Mesenchymal stem cell (in vitro differentiated cells and primary cell): Measurements from ENCODE around the gene ARHGEF7.

Source experiments
- DNase-seq: peaks from one replicate; pipeline ENCODE4 v3.0.0-alpha.2; 2013
- H2AFZ ChIP-seq: one replicate; pipeline ENCODE4 v1.6.1; 2013; ENCODE audit warnings: low read depth, mild to moderate bottlenecking, control low read depth, inconsistent platforms, low read length, moderate library complexity
- H2AK5ac ChIP-seq: 2 replicates; pipeline ENCODE4 v1.6.1; 2013; ENCODE audit warnings: low read length, moderate library complexity, mild to moderate bottlenecking, inconsistent platforms; ENCODE audit not compliant: severe bottlenecking
- H2BK120ac ChIP-seq: one replicate; pipeline ENCODE4 v1.6.1; 2013; ENCODE audit warnings: low read depth, mild to moderate bottlenecking, inconsistent platforms, low read length, moderate library complexity
- H2BK12ac ChIP-seq, 2 experiments: one replicate each; pipeline ENCODE4 v1.6.1; 2013; ENCODE audit warnings: inconsistent platforms in 2 of 2, low read length in 2 of 2, mild to moderate bottlenecking in 2 of 2, moderate library complexity in 2 of 2, control low read depth in 1 of 2
- H2BK15ac ChIP-seq: one replicate; pipeline ENCODE4 v1.6.1; 2013; ENCODE audit warnings: mild to moderate bottlenecking, low read depth, inconsistent platforms; ENCODE audit not compliant: poor library complexity, severe bottlenecking
- H2BK5ac ChIP-seq: 2 replicates; pipeline ENCODE4 v1.6.1; 2013; ENCODE audit warnings: low read depth, mild to moderate bottlenecking, low read length, control low read depth, inconsistent platforms; ENCODE audit not compliant: poor library complexity, severe bottlenecking
- H3K14ac ChIP-seq, 2 experiments: one replicate each; pipeline ENCODE4 v1.6.1; 2013; ENCODE audit warnings: inconsistent platforms in 2 of 2, low read length in 2 of 2, control low read depth in 1 of 2, mild to moderate bottlenecking in 1 of 2, moderate library complexity in 1 of 2
- H3K18ac ChIP-seq, 2 experiments: one replicate each; pipeline ENCODE4 v1.6.1; 2013; ENCODE audit warnings: inconsistent platforms in 2 of 2, low read length in 2 of 2, control low read depth in 1 of 2, low read depth in 1 of 2, mild to moderate bottlenecking in 1 of 2
- H3K23ac ChIP-seq, 2 experiments: one replicate each; pipeline ENCODE4 v1.6.1; 2013; ENCODE audit warnings: inconsistent platforms in 2 of 2, low read length in 2 of 2, mild to moderate bottlenecking in 2 of 2, moderate library complexity in 2 of 2, control low read depth in 1 of 2
- H3K27ac ChIP-seq: 2 replicates; pipeline ENCODE4 v1.5.1; 2013; ENCODE audit warnings: mild to moderate bottlenecking, moderate library complexity, low read length, control low read depth, inconsistent platforms; ENCODE audit not compliant: poor library complexity, severe bottlenecking
- H3K27me3 ChIP-seq, 2 experiments: 2 replicates each; pipeline versions ENCODE4 v1.6.1 to v1.7.0; 2013; ENCODE audit warnings: low read length in 2 of 2, mild to moderate bottlenecking in 2 of 2, moderate library complexity in 2 of 2, control low read depth in 1 of 2, inconsistent platforms in 1 of 2; ENCODE audit not compliant: control insufficient read depth in 1 of 2, insufficient read depth in 1 of 2
- H3K36me3 ChIP-seq, 2 experiments: 2 replicates each; pipeline versions ENCODE4 v1.6.1 to v1.7.0; 2013; ENCODE audit warnings: low read length in 2 of 2, control low read depth in 1 of 2, inconsistent platforms in 1 of 2, low read depth in 1 of 2, mild to moderate bottlenecking in 1 of 2; ENCODE audit not compliant: insufficient read depth in 2 of 2, control insufficient read depth in 1 of 2
- H3K4ac ChIP-seq, 2 experiments: one replicate each; pipeline ENCODE4 v1.6.1; 2013; ENCODE audit warnings: inconsistent platforms in 2 of 2, low read length in 2 of 2, mild to moderate bottlenecking in 2 of 2, moderate library complexity in 2 of 2, control low read depth in 1 of 2, low read depth in 1 of 2
- H3K4me1 ChIP-seq: 2 replicates; pipeline ENCODE4 v1.6.1; 2013; ENCODE audit warnings: low read depth, low read length, control low read depth; ENCODE audit not compliant: control insufficient read depth, insufficient read depth
- H3K4me2 ChIP-seq: 2 replicates; pipeline ENCODE4 v1.6.1; 2013; ENCODE audit warnings: low read length, mild to moderate bottlenecking, inconsistent platforms; ENCODE audit not compliant: poor library complexity, severe bottlenecking
- H3K4me3 ChIP-seq, 2 experiments: 2 replicates each; pipeline versions ENCODE4 v1.5.1 to v1.7.0; 2013; ENCODE audit warnings: low read length in 2 of 2, mild to moderate bottlenecking in 2 of 2, control low read depth in 1 of 2, low read depth in 1 of 2; ENCODE audit not compliant: insufficient read depth in 1 of 2
- H3K79me1 ChIP-seq: replicated peaks from 2 replicates; pipeline ENCODE4 v1.6.1; 2013; ENCODE audit warnings: mild to moderate bottlenecking, control low read depth, low read length, inconsistent platforms; ENCODE audit not compliant: poor library complexity, severe bottlenecking
- H3K9ac ChIP-seq: 2 replicates; pipeline ENCODE4 v1.7.0; 2013; ENCODE audit warnings: mild to moderate bottlenecking, low read length, moderate library complexity
- H3K9me3 ChIP-seq: 2 replicates; pipeline ENCODE4 v1.7.0; 2013; ENCODE audit warnings: mild to moderate bottlenecking, low read length; ENCODE audit not compliant: control insufficient read depth
- H4K8ac ChIP-seq: one replicate; pipeline ENCODE4 v1.6.1; 2013; ENCODE audit warnings: inconsistent platforms, mild to moderate bottlenecking, low read length, moderate library complexity
- H4K91ac ChIP-seq: one replicate; pipeline ENCODE4 v1.6.1; 2013; ENCODE audit warnings: mild to moderate bottlenecking, low read length, inconsistent platforms
- WGBS: methylation state at CpG from one replicate; pipeline ENCODE4 v1.1.7; 2013; ENCODE audit warnings: mixed read lengths; 5-methylcytosine and 5-hydroxymethylcytosine counted together

Gene ARHGEF7

GRCh38 chr13:111215081-111216047 is 100.3 kb downstream of the ARHGEF7 start:
- peak overlapping the region in 1 of 2 experiments; percentile 31 for H2BK12ac ChIP-seq
- H2AFZ ChIP-seq = no peak overlapping the region
- no peak overlapping the region for H2BK5ac ChIP-seq
- H3K27ac ChIP-seq = no peak overlapping the region
- H4K8ac ChIP-seq = no peak overlapping the region
- H2AK5ac ChIP-seq = no peak overlapping the region
- H2BK15ac ChIP-seq = peak overlapping the region; percentile 52
- no peak overlapping the region for H3K4ac ChIP-seq
- H3K18ac ChIP-seq = no peak overlapping the region
- no peak overlapping the region for H2BK120ac ChIP-seq
- H3K23ac ChIP-seq = no peak overlapping the region
- peaks cover under 1 to 13% of the 10 kb centered on the region in 2 experiments for H3K36me3 ChIP-seq
- H3K14ac ChIP-seq = no peak overlapping the region
- no peak overlapping the region for H3K9ac ChIP-seq
- H3K79me1 ChIP-seq = peaks cover 12% of the 10 kb centered on the region
- H3K27me3 ChIP-seq = no peaks in the 10 kb centered on the region
- H3K4me1 ChIP-seq = peaks cover 25% of the 10 kb centered on the region
- H4K91ac ChIP-seq = no peak overlapping the region
- H3K4me3 ChIP-seq = no peak overlapping the region
- H3K4me2 ChIP-seq = no peak overlapping the region
- DNase-seq = no peak
- 89% methylated on average over 19 of the region's 19 CpGs for WGBS
- H3K9me3 ChIP-seq = no peaks in the 10 kb centered on the region

- Histone ChIP-seq H3K27ac (no peak overlapping the region), H2AFZ (no peak overlapping the region), H3K4me2 (no peak overlapping the region), H2AK5ac (no peak overlapping the region), H2BK120ac (no peak overlapping the region), H3K36me3 (peaks cover 5 to 17% of the 10 kb centered on the region in 2 experiments), H3K9ac (peak overlapping the region; percentile 2), H2BK5ac (no peak overlapping the region), H2BK15ac (no peak overlapping the region), H2BK12ac (no peak overlapping the region), H3K14ac (no peak overlapping the region), H3K4me3 (no peak overlapping the region), H3K79me1 (peaks cover 14% of the 10 kb centered on the region), H3K4me1 (peaks cover 23% of the 10 kb centered on the region), H4K91ac (no peak overlapping the region), H3K27me3 (no peaks in the 10 kb centered on the region), H3K18ac (no peak overlapping the region), H3K23ac (no peak overlapping the region), H4K8ac (peak overlapping the region; percentile 19), H3K4ac (no peak overlapping the region), H3K9me3 (no peaks in the 10 kb centered on the region)
- peak; percentile 53 for DNase-seq
- 92% methylated on average over 15 of the region's 15 CpGs for WGBS
Observed at GRCh38 chr13:111216166-111216960, 101.3 kb downstream of the ARHGEF7 start.

GRCh38 chr13:111217641-111218040 is 102.5 kb downstream of the ARHGEF7 start:
- Histone ChIP-seq H3K36me3 (peaks cover 5 to 17% of the 10 kb centered on the region in 2 experiments), H2AFZ (no peak overlapping the region), H2BK12ac (no peak overlapping the region), H2BK15ac (no peak overlapping the region), H3K9ac (no peak overlapping the region), H2AK5ac (no peak overlapping the region), H2BK5ac (no peak overlapping the region), H2BK120ac (no peak overlapping the region), H3K9me3 (no peaks in the 10 kb centered on the region), H3K4me1 (peaks cover 16% of the 10 kb centered on the region), H3K27ac (no peak overlapping the region), H3K4me2 (no peak overlapping the region), H3K4me3 (no peak overlapping the region), H3K27me3 (no peaks in the 10 kb centered on the region), H3K14ac (no peak overlapping the region), H4K91ac (no peak overlapping the region), H3K23ac (no peak overlapping the region), H3K79me1 (peaks cover 17% of the 10 kb centered on the region), H3K18ac (no peak overlapping the region), H3K4ac (no peak overlapping the region), H4K8ac (no peak overlapping the region)
- DNase-seq = no peak
- 87% methylated on average over 12 of the region's 13 CpGs for WGBS

- peak; percentile 75 for DNase-seq
- H2BK120ac ChIP-seq = no peak overlapping the region
- H4K91ac ChIP-seq = no peak overlapping the region
- no peaks in the 10 kb centered on the region for H3K9me3 ChIP-seq
- no peak overlapping the region for H3K27ac ChIP-seq
- no peaks in the 10 kb centered on the region for H3K27me3 ChIP-seq
- no peak overlapping the region for H3K14ac ChIP-seq
- H3K23ac ChIP-seq = no peak overlapping the region
- no peak overlapping the region for H2BK15ac ChIP-seq
- no peak overlapping the region for H2BK5ac ChIP-seq
- WGBS = 69% methylated on average over 4 of the region's 4 CpGs
- peaks cover 11% of the 10 kb centered on the region for H3K4me1 ChIP-seq
- H3K79me1 ChIP-seq = peaks cover 17% of the 10 kb centered on the region
- peak overlapping the region; percentile 19 for H3K9ac ChIP-seq
- no peak overlapping the region for H3K4me2 ChIP-seq
- H2AFZ ChIP-seq = no peak overlapping the region
- no peak overlapping the region for H3K18ac ChIP-seq
- H3K4ac ChIP-seq = no peak overlapping the region
- no peak overlapping the region for H3K4me3 ChIP-seq
- H4K8ac ChIP-seq = no peak overlapping the region
- H3K36me3 ChIP-seq = peaks cover 5 to 12% of the 10 kb centered on the region in 2 experiments
- no peak overlapping the region for H2BK12ac ChIP-seq
- no peak overlapping the region for H2AK5ac ChIP-seq
Observed at GRCh38 chr13:111219280-111219679, 104.2 kb downstream of the ARHGEF7 start.
